ENCODE data around the gene NAA15. TPM values are rescaled to one million over a fixed set of nuclear protein-coding genes. Genes with fewer than 3 reads are reported as not detected.
"Not testable (repeated sequence)": the region's sequence is repeated elsewhere in the genome, so short reads cannot be mapped to it uniquely, and the experiment has no call there.

Gene NAA15
- total RNA-seq, 1 donor, result 46.5 TPM

DNA sequence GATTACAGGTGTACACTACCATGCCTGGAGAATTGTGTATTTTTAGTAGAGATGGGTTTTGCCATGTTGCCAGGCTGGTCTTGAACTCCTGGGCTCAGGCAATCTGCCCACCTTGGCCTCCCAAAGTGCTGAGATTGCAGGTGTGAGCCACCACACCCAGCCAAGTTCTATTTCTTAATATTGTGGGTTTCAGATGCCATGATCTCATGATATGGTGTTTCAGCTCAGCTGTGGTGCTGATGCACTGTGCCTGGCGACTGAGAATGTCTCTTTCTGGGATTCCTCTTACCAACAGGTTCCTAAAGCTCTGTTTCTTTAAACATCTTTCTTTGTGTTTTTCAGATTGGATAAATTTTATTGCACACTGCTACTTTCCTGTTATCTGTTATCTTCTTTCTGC is 18.3 kb downstream of the NAA15 start:
- no peak overlapping the region for H3K4me3 ChIP-seq (ENCODE audit: low read depth, low read length)
- no peak for DNase-seq (ENCODE audit: low read depth)
- TF ChIP-seq, protein P1, sequence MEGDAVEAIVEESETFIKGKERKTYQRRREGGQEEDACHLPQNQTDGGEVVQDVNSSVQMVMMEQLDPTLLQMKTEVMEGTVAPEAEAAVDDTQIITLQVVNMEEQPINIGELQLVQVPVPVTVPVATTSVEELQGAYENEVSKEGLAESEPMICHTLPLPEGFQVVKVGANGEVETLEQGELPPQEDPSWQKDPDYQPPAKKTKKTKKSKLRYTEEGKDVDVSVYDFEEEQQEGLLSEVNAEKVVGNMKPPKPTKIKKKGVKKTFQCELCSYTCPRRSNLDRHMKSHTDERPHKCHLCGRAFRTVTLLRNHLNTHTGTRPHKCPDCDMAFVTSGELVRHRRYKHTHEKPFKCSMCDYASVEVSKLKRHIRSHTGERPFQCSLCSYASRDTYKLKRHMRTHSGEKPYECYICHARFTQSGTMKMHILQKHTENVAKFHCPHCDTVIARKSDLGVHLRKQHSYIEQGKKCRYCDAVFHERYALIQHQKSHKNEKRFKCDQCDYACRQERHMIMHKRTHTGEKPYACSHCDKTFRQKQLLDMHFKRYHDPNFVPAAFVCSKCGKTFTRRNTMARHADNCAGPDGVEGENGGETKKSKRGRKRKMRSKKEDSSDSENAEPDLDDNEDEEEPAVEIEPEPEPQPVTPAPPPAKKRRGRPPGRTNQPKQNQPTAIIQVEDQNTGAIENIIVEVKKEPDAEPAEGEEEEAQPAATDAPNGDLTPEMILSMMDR (IDR thresholded peaks at IDR 0.05; ENCODE audit: insufficient read depth, low read length), result no peak

DNA sequence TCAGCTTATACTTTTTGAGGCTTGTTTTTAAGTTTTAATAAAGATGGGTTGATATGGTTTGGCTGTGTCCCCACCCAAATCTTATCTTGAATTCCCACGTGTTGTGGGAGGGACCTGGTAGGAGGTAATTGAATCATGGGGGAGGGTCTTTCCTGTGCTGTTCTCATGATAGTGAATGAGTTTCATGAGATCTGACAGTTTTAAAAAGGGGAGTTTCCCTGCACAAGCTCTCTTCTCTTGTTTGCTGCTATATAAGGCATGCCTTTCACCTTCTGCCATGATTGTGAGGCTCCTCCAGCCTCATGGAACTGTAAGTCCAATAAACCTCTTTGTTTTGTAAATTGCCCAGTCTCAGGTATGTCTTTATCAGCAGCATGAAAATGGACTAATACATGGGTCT is 20.8 kb downstream of the NAA15 start:
- H3K4me3 ChIP-seq (ENCODE audit: low read depth, low read length); DNase-seq (ENCODE audit: low read depth): not testable (repeated sequence)

DNA sequence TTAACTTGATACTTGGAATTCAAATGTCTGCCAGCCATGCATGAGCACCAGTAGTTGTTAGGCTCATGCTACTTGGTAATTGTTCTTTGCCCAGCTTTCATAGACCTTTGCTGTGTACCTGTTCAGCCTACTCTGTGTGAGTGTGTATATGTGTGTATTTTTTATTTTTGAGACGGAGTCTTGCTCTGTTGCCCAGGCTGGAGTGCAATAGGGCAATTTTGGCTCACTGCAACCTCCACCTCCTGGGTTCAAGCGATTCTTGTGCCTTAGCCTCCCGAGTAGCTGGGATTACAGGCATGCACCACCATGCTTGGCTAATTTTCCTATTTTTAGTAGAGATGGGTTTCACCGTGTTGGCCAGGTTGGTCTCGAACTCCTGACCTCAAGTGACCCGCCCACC is 21.2 kb downstream of the NAA15 start:
- not testable (repeated sequence) for DNase-seq (ENCODE audit: low read depth); H3K4me3 ChIP-seq (ENCODE audit: low read depth, low read length)

DNA sequence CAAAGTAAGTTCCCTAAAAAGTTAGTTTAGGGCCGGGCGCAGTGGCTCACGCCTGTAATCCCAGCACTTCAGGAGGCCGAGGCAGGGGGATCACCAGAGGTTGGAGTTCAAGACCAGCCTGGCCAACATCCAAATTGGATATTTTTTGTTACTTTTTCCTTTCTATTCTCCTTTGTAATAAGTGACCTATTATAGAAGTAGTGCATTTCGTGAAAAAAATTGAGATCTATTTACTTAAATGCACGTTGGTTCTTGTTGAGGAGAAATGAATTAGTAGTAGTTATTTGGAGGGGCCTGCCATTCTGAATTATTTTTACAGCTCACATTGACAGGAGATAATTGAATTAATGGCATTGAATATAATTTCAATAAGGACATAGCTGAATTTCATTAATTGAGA is 23.3 kb downstream of the NAA15 start:
- DNase-seq (ENCODE audit: low read depth), result no peak
- TF ChIP-seq, protein P1 (IDR thresholded peaks at IDR 0.05; ENCODE audit: insufficient read depth, low read length), result no peak
- no peak overlapping the region for H3K4me3 ChIP-seq (ENCODE audit: low read depth, low read length)

DNA sequence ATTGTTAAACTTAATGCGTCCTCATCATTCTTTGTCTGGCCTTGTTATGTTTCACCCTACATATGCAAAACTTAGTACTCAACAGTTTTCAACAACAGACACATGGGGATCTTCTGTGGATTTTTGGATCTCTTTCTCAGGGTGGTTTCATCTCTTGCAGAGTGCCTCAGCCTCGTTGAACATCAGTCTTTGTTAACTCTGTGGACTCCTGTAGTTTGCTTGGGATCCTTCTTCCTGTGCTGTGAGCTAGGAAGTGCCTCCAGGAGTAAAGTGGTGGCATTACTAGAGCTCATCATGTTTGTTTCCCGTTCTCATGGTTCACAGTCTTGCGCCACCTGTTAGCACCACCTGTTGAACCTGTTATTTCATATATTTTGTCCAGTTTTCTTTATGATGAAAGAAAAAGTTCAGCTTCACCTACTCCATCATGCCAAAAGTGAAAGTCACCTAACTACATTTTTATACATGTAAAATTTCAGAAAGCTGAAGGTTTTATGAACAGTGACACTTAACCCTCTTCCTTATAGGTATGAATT is 28.4 kb downstream of the NAA15 start:
- TF ChIP-seq, protein P1 (IDR thresholded peaks at IDR 0.05; ENCODE audit: insufficient read depth, low read length), result no peak
- no peak for DNase-seq (ENCODE audit: low read depth)
- no peak overlapping the region for H3K4me3 ChIP-seq (ENCODE audit: low read depth, low read length)

DNA sequence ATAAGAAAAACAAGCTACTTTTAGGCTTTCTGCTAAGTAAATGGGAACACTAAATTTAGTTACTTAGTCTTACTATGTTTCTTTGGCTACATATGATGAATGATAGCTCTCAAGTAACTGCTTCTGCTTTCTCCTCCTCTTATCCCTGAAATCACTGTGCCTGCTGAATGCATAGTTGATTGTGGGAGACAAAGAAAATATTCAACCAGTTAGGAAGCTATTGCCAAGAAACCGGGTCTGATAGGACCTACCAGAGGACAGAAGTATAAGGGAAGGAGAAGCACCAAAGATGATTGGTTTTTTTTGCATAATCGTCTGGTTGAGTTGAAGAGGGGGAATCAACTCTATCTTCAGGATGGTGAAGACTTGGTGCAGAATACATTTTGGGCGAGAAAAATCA is 29.0 kb downstream of the NAA15 start:
- no peak for DNase-seq (ENCODE audit: low read depth)
- no peak overlapping the region for H3K4me3 ChIP-seq (ENCODE audit: low read depth, low read length)
- TF ChIP-seq, protein P1 (IDR thresholded peaks at IDR 0.05; ENCODE audit: insufficient read depth, low read length), result no peak

DNA sequence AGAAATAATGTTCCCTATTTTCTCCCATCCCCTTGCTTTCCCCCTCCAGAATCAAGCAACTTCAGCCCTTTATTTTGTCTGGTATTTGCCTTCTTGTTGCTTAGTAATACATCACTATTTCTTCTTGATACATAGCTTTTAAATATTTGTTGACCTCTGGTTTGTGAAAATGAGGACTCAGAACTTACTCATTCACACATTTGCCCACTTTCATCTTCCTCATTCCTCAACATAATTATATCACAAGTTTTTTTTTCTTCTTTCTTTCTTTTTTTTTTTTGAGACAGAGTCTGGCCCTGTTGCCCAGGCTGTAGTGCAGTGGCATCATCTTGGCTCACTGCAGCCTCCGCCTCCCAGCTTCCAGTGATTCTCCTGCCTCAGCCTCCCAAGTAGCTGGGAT is 29.9 kb downstream of the NAA15 start:
- no peak for DNase-seq (ENCODE audit: low read depth)
- H3K4me3 ChIP-seq (ENCODE audit: low read depth, low read length), result no peak overlapping the region
- TF ChIP-seq, protein P1 (IDR thresholded peaks at IDR 0.05; ENCODE audit: insufficient read depth, low read length), result no peak

DNA sequence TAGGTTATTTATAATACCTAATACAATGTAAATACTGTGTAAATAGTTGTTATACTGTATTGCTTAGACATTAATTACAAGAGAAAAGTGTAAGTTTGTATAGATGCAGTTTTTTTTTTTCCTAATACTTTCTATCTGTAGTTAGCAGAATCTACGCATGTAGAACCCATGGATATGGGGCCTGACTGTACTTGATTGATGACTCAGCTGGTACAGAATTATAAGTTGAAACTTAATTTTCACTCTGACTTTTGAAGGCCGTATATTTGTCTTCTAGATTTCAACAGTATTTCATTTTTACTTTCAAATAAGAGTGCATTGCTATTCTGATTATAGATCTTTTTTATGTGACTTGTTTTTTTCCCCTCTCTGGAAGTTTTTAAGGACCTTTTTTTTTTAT is 31.7 kb downstream of the NAA15 start:
- TF ChIP-seq, protein P1 (IDR thresholded peaks at IDR 0.05; ENCODE audit: insufficient read depth, low read length), result no peak
- DNase-seq (ENCODE audit: low read depth), result no peak
- no peak overlapping the region for H3K4me3 ChIP-seq (ENCODE audit: low read depth, low read length)
